Endodermal cell (in vitro differentiated cells): ENCODE measurements around the gene ZNF787. TPM values are rescaled to one million over a fixed set of nuclear protein-coding genes. Genes with fewer than 3 reads are reported as not detected.

ENCODE experiments used
- DNase-seq: peaks from one replicate; pipeline ENCODE4 v3.0.0-alpha.2; 2017
- H3K27ac ChIP-seq: 2 replicates; pipeline ENCODE4 v1.5.1; 2013; ENCODE audit warnings: mild to moderate bottlenecking, low read depth, low read length, moderate library complexity
- H3K27me3 ChIP-seq: 2 replicates; pipeline ENCODE4 v1.6.1; 2013; ENCODE audit warnings: mild to moderate bottlenecking, low read length, moderate library complexity; ENCODE audit not compliant: insufficient read depth, control insufficient read depth, poor library complexity, severe bottlenecking
- H3K36me3 ChIP-seq: 2 replicates; pipeline ENCODE4 v1.7.0; 2013; ENCODE audit warnings: mild to moderate bottlenecking, low read length, moderate library complexity; ENCODE audit not compliant: control insufficient read depth, insufficient read depth
- H3K4me1 ChIP-seq: one replicate; pipeline ENCODE4 v1.7.0; 2013; ENCODE audit warnings: low read length; ENCODE audit not compliant: control insufficient read depth, insufficient read depth
- H3K4me3 ChIP-seq: 2 replicates; pipeline ENCODE4 v1.5.1; 2013; ENCODE audit warnings: mild to moderate bottlenecking, low read length, moderate library complexity
- H3K9ac ChIP-seq: 2 replicates; pipeline ENCODE4 v1.6.1; 2013; ENCODE audit warnings: mild to moderate bottlenecking, low read length, moderate library complexity; ENCODE audit not compliant: poor library complexity, severe bottlenecking; ENCODE audit errors: extremely low read depth
- H3K9me3 ChIP-seq: 2 replicates; pipeline ENCODE4 v1.6.1; 2013; ENCODE audit warnings: mild to moderate bottlenecking, low read length, moderate library complexity; ENCODE audit not compliant: control insufficient read depth
- H3K27ac Mint-ChIP-seq: 2 replicates; pipeline ENCODE4 v1.8.0; 2020; ENCODE audit warnings: mixed read lengths
- H3K27me3 Mint-ChIP-seq: 2 replicates; pipeline ENCODE4 v1.8.0; 2021; ENCODE audit warnings: mild to moderate bottlenecking, mixed read lengths; ENCODE audit not compliant: insufficient read depth
- H3K36me3 Mint-ChIP-seq: 2 replicates; pipeline ENCODE4 v1.8.0; 2020; ENCODE audit warnings: low read depth, mixed read lengths
- H3K4me1 Mint-ChIP-seq: 2 replicates; pipeline ENCODE4 v1.8.0; 2020; ENCODE audit warnings: mixed read lengths
- H3K4me3 Mint-ChIP-seq: 2 replicates; pipeline ENCODE4 v1.8.0; 2020; ENCODE audit warnings: mild to moderate bottlenecking, moderate library complexity, mixed read lengths
- H3K9me3 Mint-ChIP-seq: 2 replicates; pipeline ENCODE4 v1.8.0; 2020; ENCODE audit warnings: mild to moderate bottlenecking, mixed read lengths
- WGBS, 2 experiments: methylation state at CpG; one replicate each; pipeline versions ENCODE4 v1.1.5 to v1.1.7; 2013; ENCODE audit warnings: missing lambda C conversion rate in 2 of 2, mixed read lengths in 1 of 2; ENCODE audit not compliant: insufficient coverage in 1 of 2, insufficient read length in 1 of 2; 5-methylcytosine and 5-hydroxymethylcytosine counted together
- total RNA-seq, 2 donors: library from RNA; stranded (reverse); fragmentation: NEBNext Ultra II Directional in 1 of 2; extraction: Animal tissue kit (Norgen Biotek cat#: 25700) in 1 of 2; gene quantifications; 2 replicates in 1 of 2; 3 replicates in 1 of 2; pipeline ENCODE4 v1.2.1, GENCODE V29; 2021
- TF ChIP-seq, protein P1 (sequence below): fragments of 200-600 bp; sonication (generic); conservative IDR thresholded peaks from 2 replicates; pipeline ENCODE4 v1.5.0; 2021; ENCODE audit warnings: antibody characterized with exemption, mild to moderate bottlenecking

Gene ZNF787
- total RNA-seq, 2 donors from 2014 or later, result 42.1 to 43.7 TPM

GRCh38 chr19:56115490-56115889 lies 5.6 kb downstream of the ZNF787 start:
- Histone ChIP-seq H3K27me3 (no peaks in the 10 kb centered on the region), H3K36me3 (peaks cover 19% of the 10 kb centered on the region), H3K4me3 (no peak overlapping the region), H3K27ac (no peak overlapping the region), H3K9ac (no peak overlapping the region), H3K4me1 (peaks cover 7% of the 10 kb centered on the region), H3K9me3 (no peaks in the 10 kb centered on the region)
- Mint-ChIP-seq H3K4me1 (peaks cover 51% of the 10 kb centered on the region), H3K27me3 (no peaks in the 10 kb centered on the region), H3K36me3 (peaks cover 9% of the 10 kb centered on the region), H3K4me3 (no peak overlapping the region), H3K27ac (no peak overlapping the region), H3K9me3 (no peaks in the 10 kb centered on the region)
- WGBS, 2 experiments, result 97 to 98% methylated on average over 14 to 21 of the region's 21 CpGs
- TF ChIP-seq, protein P1, sequence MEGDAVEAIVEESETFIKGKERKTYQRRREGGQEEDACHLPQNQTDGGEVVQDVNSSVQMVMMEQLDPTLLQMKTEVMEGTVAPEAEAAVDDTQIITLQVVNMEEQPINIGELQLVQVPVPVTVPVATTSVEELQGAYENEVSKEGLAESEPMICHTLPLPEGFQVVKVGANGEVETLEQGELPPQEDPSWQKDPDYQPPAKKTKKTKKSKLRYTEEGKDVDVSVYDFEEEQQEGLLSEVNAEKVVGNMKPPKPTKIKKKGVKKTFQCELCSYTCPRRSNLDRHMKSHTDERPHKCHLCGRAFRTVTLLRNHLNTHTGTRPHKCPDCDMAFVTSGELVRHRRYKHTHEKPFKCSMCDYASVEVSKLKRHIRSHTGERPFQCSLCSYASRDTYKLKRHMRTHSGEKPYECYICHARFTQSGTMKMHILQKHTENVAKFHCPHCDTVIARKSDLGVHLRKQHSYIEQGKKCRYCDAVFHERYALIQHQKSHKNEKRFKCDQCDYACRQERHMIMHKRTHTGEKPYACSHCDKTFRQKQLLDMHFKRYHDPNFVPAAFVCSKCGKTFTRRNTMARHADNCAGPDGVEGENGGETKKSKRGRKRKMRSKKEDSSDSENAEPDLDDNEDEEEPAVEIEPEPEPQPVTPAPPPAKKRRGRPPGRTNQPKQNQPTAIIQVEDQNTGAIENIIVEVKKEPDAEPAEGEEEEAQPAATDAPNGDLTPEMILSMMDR, result no peak
- peak; percentile 37 for DNase-seq

DNA sequence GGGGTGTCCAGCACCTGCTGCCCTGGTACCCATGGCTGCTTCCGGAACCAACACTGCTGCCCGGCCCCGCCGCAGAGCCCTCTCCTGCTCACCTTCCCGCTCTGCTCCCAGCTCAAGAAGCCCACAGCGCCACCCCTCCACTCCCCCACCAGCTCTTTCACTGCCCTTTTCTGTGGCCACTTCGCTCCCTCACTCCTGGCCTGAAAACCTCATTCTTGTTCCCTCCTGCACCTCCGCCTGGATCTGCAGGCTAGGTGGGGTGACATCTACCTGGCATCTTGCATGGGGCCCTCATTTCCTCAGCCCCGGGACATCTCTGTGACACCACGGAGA lies 6.4 kb downstream of the ZNF787 start:
- Histone ChIP-seq H3K36me3 (peaks cover 19% of the 10 kb centered on the region), H3K27ac (no peak overlapping the region), H3K4me3 (no peak overlapping the region), H3K4me1 (peaks cover 7% of the 10 kb centered on the region), H3K9ac (no peak overlapping the region), H3K9me3 (no peaks in the 10 kb centered on the region), H3K27me3 (no peaks in the 10 kb centered on the region)
- WGBS, 2 experiments, result 92% methylated on average over 7 to 10 of the region's 10 CpGs
- no peaks in the 10 kb centered on the region for H3K9me3 Mint-ChIP-seq
- peak; percentile 49 for DNase-seq
- TF ChIP-seq, protein P1, result no peak
- no peaks in the 10 kb centered on the region for H3K27me3 Mint-ChIP-seq
- no peak overlapping the region for H3K4me3 Mint-ChIP-seq
- H3K27ac Mint-ChIP-seq, result peak overlapping the region; percentile 71
- peaks cover 51% of the 10 kb centered on the region for H3K4me1 Mint-ChIP-seq
- H3K36me3 Mint-ChIP-seq, result peaks cover 9% of the 10 kb centered on the region

- Mint-ChIP-seq H3K27ac (peak overlapping the region; percentile 71), H3K4me1 (peaks cover 45% of the 10 kb centered on the region), H3K36me3 (peaks cover 9% of the 10 kb centered on the region), H3K27me3 (no peaks in the 10 kb centered on the region), H3K4me3 (no peak overlapping the region), H3K9me3 (no peaks in the 10 kb centered on the region)
- WGBS, 2 experiments, result 90 to 93% methylated on average over 6 to 18 of the region's 19 CpGs
- Histone ChIP-seq H3K4me1 (peaks cover 5% of the 10 kb centered on the region), H3K27ac (no peak overlapping the region), H3K27me3 (no peaks in the 10 kb centered on the region), H3K9ac (no peak overlapping the region), H3K36me3 (peaks cover 14% of the 10 kb centered on the region), H3K4me3 (no peak overlapping the region), H3K9me3 (no peaks in the 10 kb centered on the region)
- TF ChIP-seq, protein P1, result no peak
- peak; percentile 42 for DNase-seq
These were observed 6.9 kb downstream of the ZNF787 start for GRCh38 chr19:56114051-56114777.
